SU-DHL-6 (cell line): ENCODE data around the gene BANP.

Source experiments
- H2AFZ ChIP-seq: fragments of 200-600 bp; sonication (generic); 2 replicates; pipeline ENCODE4 v1.6.1; 2014; ENCODE audit warnings: low read depth, mild to moderate bottlenecking, moderate library complexity, mixed read lengths, antibody characterized with exemption, low read length; ENCODE audit not compliant: severe bottlenecking
- H3F3A ChIP-seq: fragments of 200-600 bp; shearing (Covaris generic); 2 replicates; pipeline ENCODE4 v1.6.0; 2016; ENCODE audit warnings: antibody characterized with exemption, mild to moderate bottlenecking; ENCODE audit not compliant: insufficient read depth
- H3K27ac ChIP-seq: fragments of 200-600 bp; sonication (generic); 2 replicates; pipeline ENCODE4 v1.5.1; 2016; ENCODE audit warnings: low read depth, mild to moderate bottlenecking, low read length, moderate library complexity, mixed read lengths
- H3K27me3 ChIP-seq: fragments of 200-600 bp; sonication (generic), shearing (Covaris generic); 2 replicates; pipeline ENCODE4 v1.6.0; 2014; ENCODE audit warnings: mild to moderate bottlenecking, low read length
- H3K36me3 ChIP-seq: fragments of 200-600 bp; sonication (generic); 2 replicates; pipeline ENCODE4 v1.6.1; 2014; ENCODE audit warnings: mild to moderate bottlenecking, low read length, mixed read lengths
- H3K4me2 ChIP-seq: fragments of 300-600, 200-600 bp; shearing (Covaris generic), sonication (generic); 2 replicates; pipeline ENCODE4 v1.6.0; 2014; ENCODE audit warnings: low read length, low read depth, mild to moderate bottlenecking; ENCODE audit not compliant: poor library complexity, severe bottlenecking
- H3K4me3 ChIP-seq: fragments of 200-600 bp; sonication (generic); 2 replicates; pipeline ENCODE4 v1.5.1; 2014; ENCODE audit warnings: antibody characterized with exemption, low read length, mild to moderate bottlenecking, mixed read lengths; ENCODE audit not compliant: insufficient read depth, poor library complexity, severe bottlenecking
- H3K79me2 ChIP-seq: fragments of 200-600 bp; sonication (generic); 2 replicates; pipeline ENCODE4 v1.6.1; 2014; ENCODE audit warnings: mild to moderate bottlenecking, low read length, moderate library complexity; ENCODE audit not compliant: insufficient read depth
- H3K9ac ChIP-seq: fragments of 200-600 bp; sonication (generic); 2 replicates; pipeline ENCODE4 v1.7.0; 2014; ENCODE audit warnings: mild to moderate bottlenecking, low read length
- H3K9me2 ChIP-seq: fragments of 200-600 bp; sonication (generic); replicated peaks from 2 replicates; pipeline ENCODE4 v1.6.1; 2014; ENCODE audit warnings: low read length; ENCODE audit not compliant: insufficient read depth
- H3K9me3 ChIP-seq: fragments of 200-600 bp; sonication (generic); 2 replicates; pipeline ENCODE4 v1.6.1; 2014; ENCODE audit warnings: low read length, mixed read lengths; ENCODE audit not compliant: insufficient read depth
- H4K20me1 ChIP-seq: fragments of 200-600 bp; sonication (generic); 2 replicates; pipeline ENCODE4 v1.6.1; 2014; ENCODE audit warnings: low read depth, mild to moderate bottlenecking, antibody characterized with exemption, low read length, moderate library complexity, mixed read lengths
- EZH2phosphoT487 ChIP-seq: fragments of 200-600 bp; sonication (generic), shearing (Covaris generic); conservative IDR thresholded peaks from 2 replicates; pipeline ENCODE4 v1.6.1; 2018; ENCODE audit warnings: mild to moderate bottlenecking, antibody characterized with exemption, low read length, moderate library complexity, mixed read lengths
- TF ChIP-seq, protein P1 (sequence below): fragments of 200-600 bp; sonication (generic); IDR thresholded peaks from one replicate; pipeline ENCODE4 v1.5.1; 2017; ENCODE audit warnings: antibody characterized with exemption, mild to moderate bottlenecking, low read length, moderate library complexity; ENCODE audit not compliant: insufficient read depth, poor library complexity, severe bottlenecking

BANP gene

GRCh38 chr16:88010968-88011483 is 59.8 kb downstream of the BANP start:
- Histone ChIP-seq H4K20me1 (no peaks in the 10 kb centered on the region), H3K9me3 (no peaks in the 10 kb centered on the region), H3F3A (no peaks in the 10 kb centered on the region), H2AFZ (no peak overlapping the region), H3K4me2 (no peak overlapping the region), H3K9me2 (no peaks in the 10 kb centered on the region), H3K9ac (no peak overlapping the region), H3K27me3 (no peaks in the 10 kb centered on the region), H3K36me3 (no peaks in the 10 kb centered on the region), H3K27ac (no peak overlapping the region), H3K79me2 (no peaks in the 10 kb centered on the region), H3K4me3 (no peak overlapping the region)
- no peak for TF ChIP-seq EZH2phosphoT487
- TF ChIP-seq, protein P1, sequence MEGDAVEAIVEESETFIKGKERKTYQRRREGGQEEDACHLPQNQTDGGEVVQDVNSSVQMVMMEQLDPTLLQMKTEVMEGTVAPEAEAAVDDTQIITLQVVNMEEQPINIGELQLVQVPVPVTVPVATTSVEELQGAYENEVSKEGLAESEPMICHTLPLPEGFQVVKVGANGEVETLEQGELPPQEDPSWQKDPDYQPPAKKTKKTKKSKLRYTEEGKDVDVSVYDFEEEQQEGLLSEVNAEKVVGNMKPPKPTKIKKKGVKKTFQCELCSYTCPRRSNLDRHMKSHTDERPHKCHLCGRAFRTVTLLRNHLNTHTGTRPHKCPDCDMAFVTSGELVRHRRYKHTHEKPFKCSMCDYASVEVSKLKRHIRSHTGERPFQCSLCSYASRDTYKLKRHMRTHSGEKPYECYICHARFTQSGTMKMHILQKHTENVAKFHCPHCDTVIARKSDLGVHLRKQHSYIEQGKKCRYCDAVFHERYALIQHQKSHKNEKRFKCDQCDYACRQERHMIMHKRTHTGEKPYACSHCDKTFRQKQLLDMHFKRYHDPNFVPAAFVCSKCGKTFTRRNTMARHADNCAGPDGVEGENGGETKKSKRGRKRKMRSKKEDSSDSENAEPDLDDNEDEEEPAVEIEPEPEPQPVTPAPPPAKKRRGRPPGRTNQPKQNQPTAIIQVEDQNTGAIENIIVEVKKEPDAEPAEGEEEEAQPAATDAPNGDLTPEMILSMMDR, result no peak

DNA sequence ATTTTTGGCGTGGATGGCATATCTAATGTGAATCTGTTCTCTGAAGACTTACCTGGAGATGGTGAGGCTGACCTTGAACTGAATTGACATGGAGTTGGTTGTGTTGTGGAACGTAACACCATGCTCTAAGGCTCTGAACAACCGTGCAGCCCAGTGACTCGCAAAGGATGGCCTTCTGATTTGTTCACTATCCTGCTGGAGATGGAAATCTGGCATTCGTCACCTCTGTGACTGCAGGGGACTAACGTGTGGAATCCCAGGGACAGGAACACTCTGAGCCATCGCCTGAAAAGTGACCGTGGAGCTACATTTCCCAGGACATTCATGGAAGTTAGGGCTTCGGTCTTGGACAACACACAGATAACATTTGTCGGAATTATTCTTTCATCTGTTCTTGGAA is 61.1 kb downstream of the BANP start:
- Histone ChIP-seq H3F3A (no peaks in the 10 kb centered on the region), H2AFZ (no peak overlapping the region), H4K20me1 (no peaks in the 10 kb centered on the region), H3K27me3 (no peaks in the 10 kb centered on the region), H3K4me3 (no peak overlapping the region), H3K79me2 (no peaks in the 10 kb centered on the region), H3K9ac (no peak overlapping the region), H3K36me3 (no peaks in the 10 kb centered on the region), H3K9me2 (no peaks in the 10 kb centered on the region), H3K27ac (no peak overlapping the region), H3K9me3 (no peaks in the 10 kb centered on the region), H3K4me2 (no peak overlapping the region)
- TF ChIP-seq EZH2phosphoT487, result no peak
- TF ChIP-seq, protein P1, result no peak

DNA sequence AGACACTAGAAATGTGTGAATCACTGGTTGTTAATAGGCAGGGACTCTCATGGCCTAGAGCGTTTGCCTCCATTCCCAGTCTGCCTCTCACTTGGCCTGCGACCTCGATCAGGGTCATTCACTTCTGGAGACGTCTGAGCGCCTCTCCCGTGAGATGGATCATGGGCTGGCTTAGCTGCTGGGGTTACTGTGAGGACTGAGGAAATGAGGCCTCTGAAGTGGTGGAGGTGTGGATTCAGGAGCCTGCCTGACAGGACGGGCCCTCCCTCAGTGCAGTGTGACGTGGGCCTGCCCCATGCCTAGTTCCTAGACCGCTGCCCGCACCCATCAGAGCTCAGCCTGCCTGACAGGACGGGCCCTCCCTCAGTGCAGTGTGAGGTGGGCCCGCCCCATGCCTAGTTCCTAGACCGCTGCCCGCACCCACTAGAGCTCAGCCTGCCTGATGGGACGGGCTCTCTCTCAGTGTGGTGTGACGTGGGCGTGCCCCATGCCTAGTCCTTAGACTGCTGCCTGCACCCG is 61.9 kb downstream of the BANP start:
- Histone ChIP-seq H3K36me3 (no peaks in the 10 kb centered on the region), H3K79me2 (no peaks in the 10 kb centered on the region), H3F3A (no peaks in the 10 kb centered on the region), H3K4me2 (no peak overlapping the region), H3K27me3 (no peaks in the 10 kb centered on the region), H3K27ac (no peak overlapping the region), H3K4me3 (no peak overlapping the region), H2AFZ (no peak overlapping the region), H3K9me2 (no peaks in the 10 kb centered on the region), H4K20me1 (no peaks in the 10 kb centered on the region), H3K9ac (no peak overlapping the region), H3K9me3 (no peaks in the 10 kb centered on the region)
- TF ChIP-seq, protein P1, result no peak
- TF ChIP-seq EZH2phosphoT487, result no peak
